Measurements from ENCODE around the gene PGF. TPM values are rescaled to one million over a fixed set of nuclear protein-coding genes. Genes with fewer than 3 reads are reported as not detected.

The PGF gene
- polyA plus RNA-seq, 4 donors = 1.6 to 14.0 (median 6.9) TPM

GRCh38 chr14:74912801-74913200, 42.6 kb downstream of the PGF start:
- Histone ChIP-seq H3K4me1 (ENCODE audit: control insufficient read depth in 3 of 3, insufficient read depth in 2 of 3, low read depth in 1 of 3, low read length in 2 of 3) (peaks cover 0 to 5% (median 0%) of the 10 kb centered on the region in 3 donors), H3K9me3 (ENCODE audit: control insufficient read depth in 2 of 2, insufficient read depth in 1 of 2, low read depth in 1 of 2, low read length in 1 of 2) (no peaks in the 10 kb centered on the region), H3K27ac (ENCODE audit: low read depth in 1 of 3, low read length in 2 of 3) (no peak overlapping the region), H3K4me3 (ENCODE audit: low read depth in 1 of 3, low read length in 3 of 3) (no peak overlapping the region), H3K36me3 (ENCODE audit: control insufficient read depth in 3 of 3, insufficient read depth in 2 of 3, low read depth in 1 of 3, low read length in 3 of 3) (peaks cover 0 to 6% (median 0%) of the 10 kb centered on the region in 3 donors), H3K27me3 (ENCODE audit: control insufficient read depth in 3 of 3, insufficient read depth in 3 of 3, low read length in 3 of 3) (no peaks in the 10 kb centered on the region)
- DNase-seq = no peak
- no peak for FAIRE-seq
- 90 to 93% (median 93%) methylated on average over 10 of the region's 10 CpGs for WGBS, 3 donors

DNA sequence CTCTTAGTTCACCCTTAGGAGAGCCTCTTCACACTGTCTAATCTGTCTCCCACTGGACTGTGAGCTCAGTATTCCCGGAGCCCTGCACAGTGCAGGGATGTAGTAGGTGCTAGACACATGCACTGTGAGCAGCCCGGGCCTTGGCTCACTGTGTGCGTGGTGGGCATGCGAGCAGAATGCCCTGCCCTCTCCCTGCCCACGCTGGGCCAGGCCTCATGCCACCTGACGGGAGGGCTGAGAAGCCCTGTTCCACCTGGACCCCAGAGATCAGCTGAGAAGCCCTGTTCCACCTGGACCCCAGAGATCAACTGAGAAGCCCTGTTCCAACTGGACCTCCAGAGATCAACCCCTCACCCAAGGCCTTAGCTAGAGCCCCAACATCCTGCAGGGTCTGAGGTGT, 43.3 kb downstream of the PGF start:
- Histone ChIP-seq H3K27ac (ENCODE audit: low read depth in 1 of 3, low read length in 2 of 3) (no peak overlapping the region), H3K4me1 (ENCODE audit: control insufficient read depth in 3 of 3, insufficient read depth in 2 of 3, low read depth in 1 of 3, low read length in 2 of 3) (peaks cover 0 to 5% (median 0%) of the 10 kb centered on the region in 3 donors), H3K27me3 (ENCODE audit: control insufficient read depth in 3 of 3, insufficient read depth in 3 of 3, low read length in 3 of 3) (no peaks in the 10 kb centered on the region), H3K36me3 (ENCODE audit: control insufficient read depth in 3 of 3, insufficient read depth in 2 of 3, low read depth in 1 of 3, low read length in 3 of 3) (peaks cover 0 to 9% (median 0%) of the 10 kb centered on the region in 3 donors), H3K9me3 (ENCODE audit: control insufficient read depth in 2 of 2, insufficient read depth in 1 of 2, low read depth in 1 of 2, low read length in 1 of 2) (no peaks in the 10 kb centered on the region), H3K4me3 (ENCODE audit: low read depth in 1 of 3, low read length in 3 of 3) (no peak overlapping the region)
- no peak for FAIRE-seq
- no peak for DNase-seq
- WGBS, 3 donors = 70 to 84% (median 77%) methylated on average over 6 of the region's 6 CpGs

- Histone ChIP-seq H3K27me3 (ENCODE audit: control insufficient read depth in 3 of 3, insufficient read depth in 3 of 3, low read length in 3 of 3) (no peaks in the 10 kb centered on the region), H3K4me1 (ENCODE audit: control insufficient read depth in 3 of 3, insufficient read depth in 2 of 3, low read depth in 1 of 3, low read length in 2 of 3) (peaks cover 0 to 5% (median 0%) of the 10 kb centered on the region in 3 donors), H3K36me3 (ENCODE audit: control insufficient read depth in 3 of 3, insufficient read depth in 2 of 3, low read depth in 1 of 3, low read length in 3 of 3) (peaks cover 0 to 13% (median 0%) of the 10 kb centered on the region in 3 donors), H3K4me3 (ENCODE audit: low read depth in 1 of 3, low read length in 3 of 3) (no peak overlapping the region), H3K27ac (ENCODE audit: low read depth in 1 of 3, low read length in 2 of 3) (no peak overlapping the region), H3K9me3 (ENCODE audit: control insufficient read depth in 2 of 2, insufficient read depth in 1 of 2, low read depth in 1 of 2, low read length in 1 of 2) (no peaks in the 10 kb centered on the region)
- FAIRE-seq = no peak
- DNase-seq = peak in 1 of 2 donors; percentile 62
- 29 to 72% (median 31%) methylated on average over 4 to 5 of the region's 5 CpGs for WGBS, 3 donors
These were observed 43.7 kb downstream of the PGF start for GRCh38 chr14:74911704-74912103.

GRCh38 chr14:74911221-74911620, 44.2 kb downstream of the PGF start:
- no peak overlapping the region for H3K4me3 ChIP-seq (ENCODE audit: low read depth in 1 of 3, low read length in 3 of 3)
- H3K36me3 ChIP-seq (ENCODE audit: control insufficient read depth in 3 of 3, insufficient read depth in 2 of 3, low read depth in 1 of 3, low read length in 3 of 3) = peaks cover 0 to 17% (median 0%) of the 10 kb centered on the region in 3 donors
- WGBS, 3 donors = 73 to 91% (median 81%) methylated on average over 6 of the region's 6 CpGs
- FAIRE-seq (no peak), DNase-seq (no peak)
- H3K4me1 ChIP-seq (ENCODE audit: control insufficient read depth in 3 of 3, insufficient read depth in 2 of 3, low read depth in 1 of 3, low read length in 2 of 3) = peaks cover 0 to 5% (median 0%) of the 10 kb centered on the region in 3 donors
- H3K27me3 ChIP-seq (ENCODE audit: control insufficient read depth in 3 of 3, insufficient read depth in 3 of 3, low read length in 3 of 3) = no peaks in the 10 kb centered on the region
- H3K27ac ChIP-seq (ENCODE audit: low read depth in 1 of 3, low read length in 2 of 3) = no peak overlapping the region
- no peaks in the 10 kb centered on the region for H3K9me3 ChIP-seq (ENCODE audit: control insufficient read depth in 2 of 2, insufficient read depth in 1 of 2, low read depth in 1 of 2, low read length in 1 of 2)

DNA sequence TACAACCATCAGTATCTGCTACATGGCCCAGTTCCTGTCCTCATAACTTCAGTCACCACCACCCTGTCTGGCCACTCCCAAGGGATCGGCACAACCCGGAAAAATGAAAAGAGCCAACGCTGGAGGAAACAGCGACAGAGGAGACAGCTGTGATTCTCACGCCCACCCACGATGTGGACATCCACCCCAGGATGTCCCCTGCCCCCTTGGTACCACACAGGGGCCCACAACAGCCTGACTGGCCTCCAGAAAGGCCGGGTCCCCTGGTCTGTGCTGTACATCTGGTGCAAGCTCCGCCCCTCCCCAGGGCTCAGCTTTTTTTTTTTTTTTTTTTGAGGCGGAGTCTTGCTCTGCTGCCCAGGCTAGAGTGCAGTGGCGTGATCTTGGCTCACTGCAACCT, 44.8 kb downstream of the PGF start:
- H3K27me3 ChIP-seq (ENCODE audit: control insufficient read depth in 3 of 3, insufficient read depth in 3 of 3, low read length in 3 of 3) = no peaks in the 10 kb centered on the region
- no peak overlapping the region for H3K4me3 ChIP-seq (ENCODE audit: low read depth in 1 of 3, low read length in 3 of 3)
- H3K9me3 ChIP-seq (ENCODE audit: control insufficient read depth in 2 of 2, insufficient read depth in 1 of 2, low read depth in 1 of 2, low read length in 1 of 2) = no peaks in the 10 kb centered on the region
- no peak overlapping the region for H3K27ac ChIP-seq (ENCODE audit: low read depth in 1 of 3, low read length in 2 of 3)
- 17 to 47% (median 34%) methylated on average over 10 of the region's 10 CpGs for WGBS, 3 donors
- H3K4me1 ChIP-seq (ENCODE audit: control insufficient read depth in 3 of 3, insufficient read depth in 2 of 3, low read depth in 1 of 3, low read length in 2 of 3) = peaks cover 0 to 5% (median 0%) of the 10 kb centered on the region in 3 donors
- peak in 1 of 2 donors; percentile 60 for DNase-seq
- FAIRE-seq = no peak
- peaks cover 0 to 20% (median 0%) of the 10 kb centered on the region in 3 donors for H3K36me3 ChIP-seq (ENCODE audit: control insufficient read depth in 3 of 3, insufficient read depth in 2 of 3, low read depth in 1 of 3, low read length in 3 of 3)

- H3K36me3 ChIP-seq (ENCODE audit: control insufficient read depth in 3 of 3, insufficient read depth in 2 of 3, low read depth in 1 of 3, low read length in 3 of 3) = peaks cover 0 to 26% (median 3%) of the 10 kb centered on the region in 3 donors
- 86 to 92% (median 90%) methylated on average over 7 to 10 of the region's 10 CpGs for WGBS, 3 donors
- no peak overlapping the region for H3K27ac ChIP-seq (ENCODE audit: low read depth in 1 of 3, low read length in 2 of 3)
- DNase-seq = no peak
- peaks cover 0 to 5% (median 0%) of the 10 kb centered on the region in 3 donors for H3K4me1 ChIP-seq (ENCODE audit: control insufficient read depth in 3 of 3, insufficient read depth in 2 of 3, low read depth in 1 of 3, low read length in 2 of 3)
- FAIRE-seq = no peak
- no peaks in the 10 kb centered on the region for H3K27me3 ChIP-seq (ENCODE audit: control insufficient read depth in 3 of 3, insufficient read depth in 3 of 3, low read length in 3 of 3)
- no peak overlapping the region for H3K4me3 ChIP-seq (ENCODE audit: low read depth in 1 of 3, low read length in 3 of 3)
- H3K9me3 ChIP-seq (ENCODE audit: control insufficient read depth in 2 of 2, insufficient read depth in 1 of 2, low read depth in 1 of 2, low read length in 1 of 2) = no peaks in the 10 kb centered on the region
These were observed 45.5 kb downstream of the PGF start for GRCh38 chr14:74909911-74910310.

DNA sequence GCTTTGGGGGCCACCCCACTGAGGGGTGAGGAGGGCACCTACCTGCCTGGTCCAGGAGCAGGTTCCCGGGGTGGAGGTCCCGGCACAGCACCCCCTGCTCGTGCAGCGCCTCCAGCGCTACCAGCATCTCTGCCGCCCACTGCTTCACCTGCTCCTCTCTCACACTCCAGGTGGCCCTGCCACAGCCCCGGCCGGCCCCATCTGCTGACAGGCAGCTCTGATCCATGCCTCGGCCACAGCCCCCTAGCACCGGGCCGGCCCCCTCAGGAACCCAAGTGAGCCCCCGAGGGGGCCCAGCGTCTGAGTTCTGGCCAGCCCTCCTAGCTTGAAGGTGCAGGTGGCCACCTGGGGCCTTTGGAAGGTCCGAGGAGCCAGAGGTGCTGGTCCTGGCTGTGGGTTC, 45.9 kb downstream of the PGF start:
- H3K4me1 ChIP-seq (ENCODE audit: control insufficient read depth in 3 of 3, insufficient read depth in 2 of 3, low read depth in 1 of 3, low read length in 2 of 3) = peaks cover 0 to 5% (median 0%) of the 10 kb centered on the region in 3 donors
- DNase-seq = no peak
- no peak overlapping the region for H3K27ac ChIP-seq (ENCODE audit: low read depth in 1 of 3, low read length in 2 of 3)
- WGBS, 3 donors = 85 to 92% (median 91%) methylated on average over 14 of the region's 14 CpGs
- no peaks in the 10 kb centered on the region for H3K9me3 ChIP-seq (ENCODE audit: control insufficient read depth in 2 of 2, insufficient read depth in 1 of 2, low read depth in 1 of 2, low read length in 1 of 2)
- no peak for FAIRE-seq
- no peak overlapping the region for H3K4me3 ChIP-seq (ENCODE audit: low read depth in 1 of 3, low read length in 3 of 3)
- no peaks in the 10 kb centered on the region for H3K27me3 ChIP-seq (ENCODE audit: control insufficient read depth in 3 of 3, insufficient read depth in 3 of 3, low read length in 3 of 3)
- H3K36me3 ChIP-seq (ENCODE audit: control insufficient read depth in 3 of 3, insufficient read depth in 2 of 3, low read depth in 1 of 3, low read length in 3 of 3) = peaks cover 0 to 28% (median 5%) of the 10 kb centered on the region in 3 donors

- Histone ChIP-seq H3K27me3 (ENCODE audit: control insufficient read depth in 3 of 3, insufficient read depth in 3 of 3, low read length in 3 of 3) (no peaks in the 10 kb centered on the region), H3K4me3 (ENCODE audit: low read depth in 1 of 3, low read length in 3 of 3) (no peak overlapping the region), H3K4me1 (ENCODE audit: control insufficient read depth in 3 of 3, insufficient read depth in 2 of 3, low read depth in 1 of 3, low read length in 2 of 3) (peaks cover 0 to 5% (median 0%) of the 10 kb centered on the region in 3 donors), H3K9me3 (ENCODE audit: control insufficient read depth in 2 of 2, insufficient read depth in 1 of 2, low read depth in 1 of 2, low read length in 1 of 2) (no peaks in the 10 kb centered on the region), H3K27ac (ENCODE audit: low read depth in 1 of 3, low read length in 2 of 3) (no peak overlapping the region), H3K36me3 (ENCODE audit: control insufficient read depth in 3 of 3, insufficient read depth in 2 of 3, low read depth in 1 of 3, low read length in 3 of 3) (peaks cover 0 to 28% (median 6%) of the 10 kb centered on the region in 3 donors)
- WGBS, 3 donors = 76 to 85% (median 83%) methylated on average over 9 of the region's 9 CpGs
- no peak for FAIRE-seq
- no peak for DNase-seq
These were observed 46.5 kb downstream of the PGF start for GRCh38 chr14:74908861-74909341.

- 35 to 48% (median 43%) methylated on average over 6 of the region's 6 CpGs for WGBS, 3 donors
These were observed 47.7 kb downstream of the PGF start for GRCh38 chr14:74907744-74908143.

More at GRCh38 chr14:74907744-74908143, 47.7 kb downstream of the PGF start:
- Histone ChIP-seq H3K4me3 (ENCODE audit: low read depth in 1 of 3, low read length in 3 of 3) (no peak overlapping the region), H3K27me3 (ENCODE audit: control insufficient read depth in 3 of 3, insufficient read depth in 3 of 3, low read length in 3 of 3) (no peaks in the 10 kb centered on the region), H3K9me3 (ENCODE audit: control insufficient read depth in 2 of 2, insufficient read depth in 1 of 2, low read depth in 1 of 2, low read length in 1 of 2) (no peaks in the 10 kb centered on the region), H3K27ac (ENCODE audit: low read depth in 1 of 3, low read length in 2 of 3) (no peak overlapping the region), H3K4me1 (ENCODE audit: control insufficient read depth in 3 of 3, insufficient read depth in 2 of 3, low read depth in 1 of 3, low read length in 2 of 3) (peaks cover 0 to 5% (median 0%) of the 10 kb centered on the region in 3 donors), H3K36me3 (ENCODE audit: control insufficient read depth in 3 of 3, insufficient read depth in 2 of 3, low read depth in 1 of 3, low read length in 3 of 3) (peaks cover 0 to 35% (median 15%) of the 10 kb centered on the region in 3 donors)
- no peak for FAIRE-seq
- no peak for DNase-seq

Data from small intestine (tissue), 7 donors.